ENCODE results near the gene DDX1. TPM values are rescaled to one million over a fixed set of nuclear protein-coding genes. Genes with fewer than 3 reads are reported as not detected.

DDX1 gene
- total and polyA plus RNA-seq, 2 of the 4 experiments (the other 2 are of a cell fraction) = 73.6 to 74.9 TPM

GRCh38 chr2:15631883-15632282, 40.2 kb downstream of the DDX1 start:
- no peak overlapping the region for H4K91ac ChIP-seq (ENCODE audit: insufficient read depth, low read depth, low read length)
- no peak overlapping the region for H2AK9ac ChIP-seq (replicated peaks; ENCODE audit: low read depth, low read length, poor library complexity)
- DNase-seq (no peak), ATAC-seq (ENCODE audit: low read depth) (no peak)
- H3K4me2 ChIP-seq (ENCODE audit: low read depth, low read length) = no peak overlapping the region
- in situ Hi-C loops (cut with MboI; ENCODE audit: low sequenced_read_pairs) (loop anchor here (10.0 kb wide), 1 partner anchor 1123 kb away; no protein-coding TSS in a partner anchor), intact Hi-C loops (cut with micrococcal nuclease) (no loop called here), dilution Hi-C loops (cut with HindIII; ENCODE audit: low sequenced_read_pairs, unreplicated experiment) (no loop called here)
- H2BK120ac ChIP-seq (ENCODE audit: low read depth, low read length) = no peak overlapping the region
- peaks cover 30% of the 10 kb centered on the region for H3K36me3 ChIP-seq (ENCODE audit: control insufficient read depth, insufficient read depth, low read length)
- no peak overlapping the region for H3K9ac ChIP-seq (ENCODE audit: low read depth, low read length)
- H2BK15ac ChIP-seq (ENCODE audit: low read depth, low read length) = no peak overlapping the region
- H3K23ac ChIP-seq (ENCODE audit: low read depth, low read length) = no peak overlapping the region
- no peak overlapping the region for H2AFZ ChIP-seq (replicated peaks; ENCODE audit: low read length, poor library complexity)
- no peak overlapping the region for H4K5ac ChIP-seq (ENCODE audit: low read depth, low read length)
- CTCF ChIA-PET = no interaction called here
- no peaks in the 10 kb centered on the region for H4K20me1 ChIP-seq (ENCODE audit: insufficient read depth, low read length)
- no peak for TF ChIP-seq USF2 (IDR thresholded peaks at IDR 0.05; ENCODE audit: low read depth, low read length)
- TF ChIP-seq SMC3 (IDR thresholded peaks at IDR 0.05; ENCODE audit: low read depth, low read length) = no peak
- TF ChIP-seq BHLHE40 (IDR thresholded peaks at IDR 0.05; ENCODE audit: low read depth, low read length) = no peak
- H3K79me1 ChIP-seq (ENCODE audit: low read depth in 1 of 2, low read length in 2 of 2) = no peaks in the 10 kb centered on the region
- H3K9me3 ChIP-seq (ENCODE audit: control insufficient read depth, insufficient read depth, low read length) = no peaks in the 10 kb centered on the region
- no peak overlapping the region for H3K27ac ChIP-seq (ENCODE audit: insufficient read depth, low read length)
- H4K8ac ChIP-seq (ENCODE audit: low read depth in 2 of 2, low read length in 2 of 2) = no peak overlapping the region
- H3K4me3 ChIP-seq (ENCODE audit: insufficient read depth, low read depth, low read length) = no peak overlapping the region
- H3K9me1 ChIP-seq (ENCODE audit: insufficient read depth, low read length) = no peaks in the 10 kb centered on the region
- POLR2A ChIA-PET (ENCODE audit: unreplicated experiment) = no interaction called here
- H3K18ac ChIP-seq (ENCODE audit: low read depth, low read length) = no peak overlapping the region
- no peak overlapping the region for H3K56ac ChIP-seq (ENCODE audit: extremely low read depth, insufficient read depth, low read length)
- no TSS peak for BruUV-seq (replicated peaks)
- no peaks in the 10 kb centered on the region for H3K4me1 ChIP-seq (ENCODE audit: control insufficient read depth, insufficient read depth, low read length)
- H2AK5ac ChIP-seq (ENCODE audit: low read depth, low read length) = no peak overlapping the region
- no peak overlapping the region for H2BK5ac ChIP-seq (ENCODE audit: low read depth, low read length, poor library complexity, severe bottlenecking)
- no peaks in the 10 kb centered on the region for H3K27me3 ChIP-seq (ENCODE audit: control insufficient read depth, insufficient read depth, low read length)
- H3K14ac ChIP-seq (replicated peaks; ENCODE audit: low read depth, low read length) = no peak overlapping the region
- no peak overlapping the region for H3K4ac ChIP-seq (ENCODE audit: low read depth, low read length)
- H2BK20ac ChIP-seq (ENCODE audit: low read depth, low read length) = no peak overlapping the region

Data from IMR-90 (cell line).